Liver (tissue), 3 donors: ENCODE measurements around the gene AQP9.

ENCODE experiments used
- CTCF ChIP-seq: fragments of 150-350 bp; IDR thresholded peaks from 2 replicates; pipeline ENCODE4 v1.5.1; 2017; ENCODE audit warnings: improper control_type of control experiment, low read depth, low read length; ENCODE audit not compliant: missing input control
- RAD21 ChIP-seq, 2 donors: IDR thresholded peaks; 2 replicates each; pipeline ENCODE4 v1.6.1; 2016; ENCODE audit warnings: antibody characterized with exemption in 2 of 2, mild to moderate bottlenecking in 2 of 2
- REST ChIP-seq: IDR thresholded peaks from 2 replicates; pipeline ENCODE4 v1.6.1; 2016; ENCODE audit warnings: antibody characterized with exemption, mild to moderate bottlenecking
- SP1 ChIP-seq: IDR thresholded peaks from 2 replicates; pipeline ENCODE4 v1.6.1; 2018; ENCODE audit warnings: antibody characterized with exemption, mild to moderate bottlenecking
- YY1 ChIP-seq: IDR thresholded peaks from 2 replicates; pipeline ENCODE4 v1.6.1; 2016; ENCODE audit warnings: antibody characterized with exemption, mild to moderate bottlenecking
- TF ChIP-seq, protein P1 (sequence below): IDR thresholded peaks from 2 replicates; pipeline ENCODE4 v1.6.1; 2016; ENCODE audit warnings: antibody characterized with exemption
- TF ChIP-seq, protein P2 (sequence below): IDR thresholded peaks from 2 replicates; pipeline ENCODE4 v1.6.1; 2016; ENCODE audit warnings: antibody characterized with exemption
- donor health status: healthy.
- donor health status: healthy.

DNA sequence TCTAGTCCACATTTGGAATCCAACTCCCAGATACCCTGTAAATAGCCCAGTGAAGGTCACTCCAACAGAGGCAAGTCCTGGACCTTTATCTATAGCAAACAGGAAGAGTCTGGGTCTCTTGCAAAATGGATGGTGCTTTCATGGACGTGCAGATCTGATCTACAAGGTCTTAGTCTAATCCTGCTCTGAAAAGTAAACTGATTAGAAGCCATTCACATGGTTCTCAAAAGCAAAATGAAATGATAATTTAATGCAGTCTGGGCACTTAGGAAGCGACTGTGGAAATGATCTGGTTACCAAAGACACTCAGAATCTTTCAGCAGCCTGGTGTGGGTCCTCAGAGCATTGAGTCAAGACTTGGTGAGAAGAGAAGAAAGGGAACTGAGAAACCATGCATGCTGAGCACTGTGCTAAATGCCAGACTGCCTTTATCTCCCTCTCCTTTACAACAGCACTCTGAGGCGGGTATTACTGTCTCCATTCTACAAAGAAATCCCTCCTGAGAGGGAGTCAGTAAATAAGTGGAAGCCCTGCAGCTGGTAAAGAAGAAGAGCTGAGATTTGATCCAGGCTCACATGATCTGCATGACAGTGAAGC, 29.0 kb downstream of the AQP9 start:
- no peak for TF ChIP-seq CTCF
- no peak for TF ChIP-seq RAD21 (IDR thresholded peaks at IDR 0.05)
- TF ChIP-seq, protein P1, sequence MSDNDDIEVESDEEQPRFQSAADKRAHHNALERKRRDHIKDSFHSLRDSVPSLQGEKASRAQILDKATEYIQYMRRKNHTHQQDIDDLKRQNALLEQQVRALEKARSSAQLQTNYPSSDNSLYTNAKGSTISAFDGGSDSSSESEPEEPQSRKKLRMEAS = no peak
- TF ChIP-seq REST = no peak
- TF ChIP-seq, protein P2, sequence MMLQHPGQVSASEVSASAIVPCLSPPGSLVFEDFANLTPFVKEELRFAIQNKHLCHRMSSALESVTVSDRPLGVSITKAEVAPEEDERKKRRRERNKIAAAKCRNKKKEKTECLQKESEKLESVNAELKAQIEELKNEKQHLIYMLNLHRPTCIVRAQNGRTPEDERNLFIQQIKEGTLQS = no peak
- TF ChIP-seq SP1 = no peak
- TF ChIP-seq YY1 = no peak
